ENCODE measurements around the gene XPNPEP2.
"Not testable (repeated sequence)": the region's sequence is repeated elsewhere in the genome, so short reads cannot be mapped to it uniquely, and the experiment has no call there.

XPNPEP2 gene

GRCh38 chrX:129719268-129719667 lies 19.5 kb upstream of the XPNPEP2 start:
- no peak for DNase-seq (ENCODE audit: low read depth in 2 of 2)

GRCh38 chrX:129719931-129720530 lies 18.7 kb upstream of the XPNPEP2 start:
- DNase-seq (ENCODE audit: low read depth in 2 of 2): no peak

GRCh38 chrX:129720741-129721140 lies 18.0 kb upstream of the XPNPEP2 start:
- DNase-seq (ENCODE audit: low read depth in 2 of 2): no peak

- no peak for DNase-seq (ENCODE audit: low read depth in 2 of 2)
These were observed 17.4 kb upstream of the XPNPEP2 start for GRCh38 chrX:129721414-129721813.

GRCh38 chrX:129721870-129722269 lies 16.9 kb upstream of the XPNPEP2 start:
- no peak for DNase-seq (ENCODE audit: low read depth in 2 of 2)

- DNase-seq (ENCODE audit: low read depth in 2 of 2): no peak
These were observed 15.3 kb upstream of the XPNPEP2 start for GRCh38 chrX:129723511-129723910.

GRCh38 chrX:129724754-129725153 lies 14.0 kb upstream of the XPNPEP2 start:
- DNase-seq (ENCODE audit: low read depth in 2 of 2): no peak

- no peak for DNase-seq (ENCODE audit: low read depth in 2 of 2)
These were observed 12.3 kb upstream of the XPNPEP2 start for GRCh38 chrX:129726307-129727111.

GRCh38 chrX:129728061-129728460 lies 10.7 kb upstream of the XPNPEP2 start:
- DNase-seq (ENCODE audit: low read depth in 2 of 2): no peak

- DNase-seq (ENCODE audit: low read depth in 2 of 2): no peak
These were observed 7.6 kb upstream of the XPNPEP2 start for GRCh38 chrX:129731228-129731627.

- DNase-seq (ENCODE audit: low read depth in 2 of 2): no peak
These were observed 5.9 kb upstream of the XPNPEP2 start for GRCh38 chrX:129732857-129733256.

- no peak for DNase-seq (ENCODE audit: low read depth in 2 of 2)
These were observed 5.4 kb upstream of the XPNPEP2 start for GRCh38 chrX:129733335-129733734.

GRCh38 chrX:129736491-129736890 lies 2.3 kb upstream of the XPNPEP2 start:
- no peak for DNase-seq (ENCODE audit: low read depth in 2 of 2)

GRCh38 chrX:129737916-129738315 lies 863 bp upstream of the XPNPEP2 start:
- no peak for DNase-seq (ENCODE audit: low read depth in 2 of 2)

GRCh38 chrX:129739578-129739977 lies 799 bp downstream of the XPNPEP2 start:
- DNase-seq (ENCODE audit: low read depth in 2 of 2): no peak

GRCh38 chrX:129741880-129742758 lies 3.3 kb downstream of the XPNPEP2 start:
- no peak for DNase-seq (ENCODE audit: low read depth in 2 of 2)

GRCh38 chrX:129742759-129743152 lies 4.0 kb downstream of the XPNPEP2 start:
- not testable (repeated sequence) for DNase-seq (ENCODE audit: low read depth in 2 of 2)

GRCh38 chrX:129743821-129744220 lies 5.0 kb downstream of the XPNPEP2 start:
- DNase-seq (ENCODE audit: low read depth in 2 of 2): no peak

- no peak for DNase-seq (ENCODE audit: low read depth in 2 of 2)
These were observed 6.1 kb downstream of the XPNPEP2 start for GRCh38 chrX:129744861-129745321.

- DNase-seq (ENCODE audit: low read depth in 2 of 2): no peak
These were observed 8.0 kb downstream of the XPNPEP2 start for GRCh38 chrX:129746557-129747470.

GRCh38 chrX:129747533-129747932 lies 8.8 kb downstream of the XPNPEP2 start:
- DNase-seq (ENCODE audit: low read depth in 2 of 2): no peak
